ENCODE results near the gene SMARCD3. TPM values are rescaled to one million over a fixed set of nuclear protein-coding genes. Genes with fewer than 3 reads are reported as not detected.

SMARCD3 gene
- total RNA-seq, 2 donors from 2014 or later = 40.0 to 43.5 TPM

- H3K27ac ChIP-seq (ENCODE audit: low read depth, low read length) = no peak overlapping the region
- H3K4me1 ChIP-seq (ENCODE audit: control insufficient read depth, insufficient read depth, low read length) = no peaks in the 10 kb centered on the region
- H3K4me3 Mint-ChIP-seq = no peak overlapping the region
- TF ChIP-seq, protein P1, sequence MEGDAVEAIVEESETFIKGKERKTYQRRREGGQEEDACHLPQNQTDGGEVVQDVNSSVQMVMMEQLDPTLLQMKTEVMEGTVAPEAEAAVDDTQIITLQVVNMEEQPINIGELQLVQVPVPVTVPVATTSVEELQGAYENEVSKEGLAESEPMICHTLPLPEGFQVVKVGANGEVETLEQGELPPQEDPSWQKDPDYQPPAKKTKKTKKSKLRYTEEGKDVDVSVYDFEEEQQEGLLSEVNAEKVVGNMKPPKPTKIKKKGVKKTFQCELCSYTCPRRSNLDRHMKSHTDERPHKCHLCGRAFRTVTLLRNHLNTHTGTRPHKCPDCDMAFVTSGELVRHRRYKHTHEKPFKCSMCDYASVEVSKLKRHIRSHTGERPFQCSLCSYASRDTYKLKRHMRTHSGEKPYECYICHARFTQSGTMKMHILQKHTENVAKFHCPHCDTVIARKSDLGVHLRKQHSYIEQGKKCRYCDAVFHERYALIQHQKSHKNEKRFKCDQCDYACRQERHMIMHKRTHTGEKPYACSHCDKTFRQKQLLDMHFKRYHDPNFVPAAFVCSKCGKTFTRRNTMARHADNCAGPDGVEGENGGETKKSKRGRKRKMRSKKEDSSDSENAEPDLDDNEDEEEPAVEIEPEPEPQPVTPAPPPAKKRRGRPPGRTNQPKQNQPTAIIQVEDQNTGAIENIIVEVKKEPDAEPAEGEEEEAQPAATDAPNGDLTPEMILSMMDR (conservative IDR thresholded peaks at IDR 0.05) = no peak
- no peak overlapping the region for H3K27ac Mint-ChIP-seq
- peaks cover 19% of the 10 kb centered on the region for H3K27me3 ChIP-seq (ENCODE audit: control insufficient read depth, insufficient read depth, low read length, poor library complexity, severe bottlenecking)
- H3K36me3 ChIP-seq (ENCODE audit: control insufficient read depth, insufficient read depth, low read length) = no peaks in the 10 kb centered on the region
- peak; percentile 9 for DNase-seq
- H3K9ac ChIP-seq (ENCODE audit: extremely low read depth, low read length, poor library complexity, severe bottlenecking) = no peak overlapping the region
- no peaks in the 10 kb centered on the region for H3K36me3 Mint-ChIP-seq (ENCODE audit: low read depth)
- H3K4me1 Mint-ChIP-seq = no peaks in the 10 kb centered on the region
- H3K4me3 ChIP-seq (ENCODE audit: low read length) = no peak overlapping the region
- H3K9me3 ChIP-seq (ENCODE audit: control insufficient read depth, low read length) = peaks cover 5% of the 10 kb centered on the region
- H3K27me3 Mint-ChIP-seq (ENCODE audit: insufficient read depth) = peaks cover 36% of the 10 kb centered on the region
- H3K9me3 Mint-ChIP-seq = peaks cover 7% of the 10 kb centered on the region
- 94% methylated on average over 2 of the region's 2 CpGs; no CpG with 5 or more reads in 1 of the 2 experiments for WGBS, 2 experiments (ENCODE audit: insufficient coverage in 1 of 2, insufficient read length in 1 of 2)
Measured at GRCh38 chr7:151291206-151291605, 42.7 kb upstream of the SMARCD3 start.

DNA sequence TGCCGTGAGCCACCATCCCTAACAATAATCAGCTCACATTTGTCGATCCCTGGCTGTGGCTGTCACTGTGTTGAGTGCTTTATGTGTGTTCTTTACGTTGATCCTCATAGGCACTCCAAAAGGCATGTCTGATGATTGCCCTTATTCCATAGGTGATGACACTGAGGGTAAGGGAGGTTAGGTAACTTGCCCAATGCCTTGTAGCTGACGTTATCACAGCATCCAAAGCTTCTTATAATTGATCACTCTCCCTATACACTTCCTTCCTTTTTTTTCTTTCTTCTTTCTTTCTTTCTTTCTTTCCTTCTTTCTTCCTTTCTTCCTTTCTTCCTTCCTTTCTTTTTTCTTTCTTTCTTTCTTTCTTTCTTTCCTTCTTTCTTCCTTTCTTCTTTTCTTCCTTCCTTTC is 41.9 kb upstream of the SMARCD3 start:
- no peak for DNase-seq
- Mint-ChIP-seq H3K4me3 (no peak overlapping the region), H3K27me3 (ENCODE audit: insufficient read depth) (peaks cover 40% of the 10 kb centered on the region), H3K4me1 (no peaks in the 10 kb centered on the region), H3K27ac (no peak overlapping the region), H3K9me3 (no peaks in the 10 kb centered on the region), H3K36me3 (ENCODE audit: low read depth) (no peaks in the 10 kb centered on the region)
- Histone ChIP-seq H3K27ac (ENCODE audit: low read depth, low read length) (no peak overlapping the region), H3K9me3 (ENCODE audit: control insufficient read depth, low read length) (no peaks in the 10 kb centered on the region), H3K36me3 (ENCODE audit: control insufficient read depth, insufficient read depth, low read length) (no peaks in the 10 kb centered on the region), H3K4me3 (ENCODE audit: low read length) (no peak overlapping the region), H3K9ac (ENCODE audit: extremely low read depth, low read length, poor library complexity, severe bottlenecking) (no peak overlapping the region), H3K27me3 (ENCODE audit: control insufficient read depth, insufficient read depth, low read length, poor library complexity, severe bottlenecking) (peaks cover 19% of the 10 kb centered on the region), H3K4me1 (ENCODE audit: control insufficient read depth, insufficient read depth, low read length) (no peaks in the 10 kb centered on the region)
- 90 to 94% methylated on average over 2 to 4 of the region's 4 CpGs for WGBS, 2 experiments (ENCODE audit: insufficient coverage in 1 of 2, insufficient read length in 1 of 2)
- TF ChIP-seq, protein P1 (conservative IDR thresholded peaks at IDR 0.05) = no peak

DNA sequence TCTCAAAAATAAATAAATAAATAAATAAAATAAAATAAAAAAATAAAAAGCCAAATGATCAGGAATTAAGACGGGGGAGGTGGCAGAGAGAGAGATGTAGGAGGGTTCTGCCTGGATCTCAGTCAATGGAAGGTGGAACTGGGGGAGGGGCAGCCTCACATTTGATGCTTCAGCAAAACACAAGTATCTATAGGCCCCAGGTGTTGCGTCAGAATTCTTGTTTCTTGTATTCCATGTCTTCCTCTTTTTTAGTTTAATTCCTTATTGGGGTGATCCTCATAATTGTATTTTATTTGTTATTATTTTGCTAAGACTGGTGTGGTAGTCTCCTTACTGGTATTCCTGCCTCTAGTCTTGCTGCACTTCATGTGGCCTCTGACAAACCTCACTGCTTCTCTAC is 41.4 kb upstream of the SMARCD3 start:
- H3K4me1 ChIP-seq (ENCODE audit: control insufficient read depth, insufficient read depth, low read length) = no peaks in the 10 kb centered on the region
- H3K36me3 ChIP-seq (ENCODE audit: control insufficient read depth, insufficient read depth, low read length) = no peaks in the 10 kb centered on the region
- H3K9ac ChIP-seq (ENCODE audit: extremely low read depth, low read length, poor library complexity, severe bottlenecking) = no peak overlapping the region
- no peaks in the 10 kb centered on the region for H3K4me1 Mint-ChIP-seq
- TF ChIP-seq, protein P1 (conservative IDR thresholded peaks at IDR 0.05) = no peak
- H3K27ac ChIP-seq (ENCODE audit: low read depth, low read length) = no peak overlapping the region
- H3K4me3 ChIP-seq (ENCODE audit: low read length) = no peak overlapping the region
- H3K4me3 Mint-ChIP-seq = no peak overlapping the region
- no peaks in the 10 kb centered on the region for H3K36me3 Mint-ChIP-seq (ENCODE audit: low read depth)
- H3K9me3 ChIP-seq (ENCODE audit: control insufficient read depth, low read length) = no peaks in the 10 kb centered on the region
- no peaks in the 10 kb centered on the region for H3K9me3 Mint-ChIP-seq
- WGBS, 2 experiments (ENCODE audit: insufficient coverage in 1 of 2, insufficient read length in 1 of 2) = 85% methylated on average over 2 of the region's 2 CpGs; no CpG with 5 or more reads in 1 of the 2 experiments
- H3K27me3 ChIP-seq (ENCODE audit: control insufficient read depth, insufficient read depth, low read length, poor library complexity, severe bottlenecking) = peaks cover 15% of the 10 kb centered on the region
- H3K27me3 Mint-ChIP-seq (ENCODE audit: insufficient read depth) = peaks cover 41% of the 10 kb centered on the region
- DNase-seq = no peak
- H3K27ac Mint-ChIP-seq = no peak overlapping the region

Measured in endodermal cell (in vitro differentiated cells).